Stimulated activated CD8-positive, alpha-beta memory T cell treated with anti-CD3 and anti-CD28 coated beads, Interleukin-4, amount 100 ng/mL, for 48 hours (primary cell): ENCODE data around the gene ULK4.
"Not testable (repeated sequence)": the region's sequence is repeated elsewhere in the genome, so short reads cannot be mapped to it uniquely, and the experiment has no call there.

ENCODE experiments used
- DNase-seq: peaks from one replicate; pipeline ENCODE4 v3.0.0-alpha.2; 2020

ULK4 gene

DNA sequence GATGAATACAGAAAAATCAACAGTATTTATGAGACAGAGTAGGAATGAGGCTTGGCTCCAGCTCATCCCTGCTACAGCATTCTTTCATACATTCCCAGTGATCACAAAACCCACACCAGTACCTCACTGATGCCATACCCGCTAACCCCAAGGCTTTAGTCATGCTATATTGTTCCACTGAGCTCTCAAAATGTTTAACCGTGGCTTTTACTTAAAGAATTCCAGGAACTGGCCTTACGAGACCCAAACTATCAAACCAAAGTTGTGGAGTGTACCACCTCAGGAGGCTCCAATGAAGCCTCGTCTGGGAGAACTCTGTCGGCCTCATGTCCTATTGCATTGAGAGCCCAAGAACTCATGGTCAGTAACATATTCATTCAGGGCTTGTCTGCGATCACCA lies 278.9 kb downstream of the ULK4 start:
- no peak for DNase-seq

DNA sequence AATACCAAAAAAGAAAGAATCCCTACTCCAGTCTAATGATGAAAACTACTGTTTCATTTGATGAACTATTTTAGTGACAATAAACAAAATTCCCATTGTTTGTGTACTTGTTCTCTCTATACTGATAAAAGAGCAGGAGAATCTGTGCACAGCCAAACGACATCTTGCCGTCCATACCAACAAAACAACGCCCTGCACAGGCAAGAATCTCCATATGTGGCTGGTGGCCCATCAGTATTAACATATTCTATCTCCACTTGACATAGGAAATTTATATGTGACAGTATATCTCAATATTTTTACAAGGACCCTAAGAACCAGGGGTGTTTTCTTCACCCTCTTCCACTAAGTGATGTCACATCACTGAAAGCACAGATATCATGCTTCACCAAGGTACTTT lies 279.5 kb downstream of the ULK4 start:
- DNase-seq = no peak

DNA sequence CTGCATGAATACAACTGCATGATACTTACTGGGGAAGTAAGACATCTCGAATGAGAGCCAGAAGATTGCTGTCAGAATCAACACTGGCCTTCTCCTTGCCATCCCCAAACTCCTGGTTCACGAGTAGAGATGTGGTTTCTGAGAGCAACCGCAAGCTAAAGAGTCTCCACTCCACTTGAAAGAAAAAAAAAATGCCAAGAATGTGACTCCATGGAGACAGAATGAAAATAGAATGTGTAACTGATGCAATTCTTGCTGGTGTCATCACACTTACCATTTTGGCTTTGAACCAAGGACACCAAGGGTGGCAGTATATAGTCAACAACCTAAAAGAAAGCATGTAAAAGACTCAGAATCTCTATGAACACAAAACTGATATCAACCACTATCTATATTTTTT lies 280.4 kb downstream of the ULK4 start:
- DNase-seq = no peak

DNA sequence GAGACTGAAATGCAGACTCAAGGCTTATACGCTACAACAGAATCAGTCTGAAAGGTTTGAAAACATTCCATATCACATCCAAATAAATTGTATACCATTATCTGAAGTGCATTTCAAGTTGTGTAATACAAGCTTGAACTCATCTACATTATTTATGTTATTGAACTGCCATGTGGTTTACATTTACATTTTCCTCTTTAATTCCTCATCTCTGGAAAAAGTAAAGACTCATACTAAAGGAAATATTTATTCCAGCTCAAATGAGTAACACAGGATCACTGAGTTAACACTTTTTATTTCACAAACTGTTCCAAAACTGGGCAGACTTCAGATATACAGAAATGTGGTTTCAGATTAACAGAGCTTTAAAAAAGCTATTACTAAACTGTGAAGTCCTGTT lies 282.5 kb downstream of the ULK4 start:
- no peak for DNase-seq

DNA sequence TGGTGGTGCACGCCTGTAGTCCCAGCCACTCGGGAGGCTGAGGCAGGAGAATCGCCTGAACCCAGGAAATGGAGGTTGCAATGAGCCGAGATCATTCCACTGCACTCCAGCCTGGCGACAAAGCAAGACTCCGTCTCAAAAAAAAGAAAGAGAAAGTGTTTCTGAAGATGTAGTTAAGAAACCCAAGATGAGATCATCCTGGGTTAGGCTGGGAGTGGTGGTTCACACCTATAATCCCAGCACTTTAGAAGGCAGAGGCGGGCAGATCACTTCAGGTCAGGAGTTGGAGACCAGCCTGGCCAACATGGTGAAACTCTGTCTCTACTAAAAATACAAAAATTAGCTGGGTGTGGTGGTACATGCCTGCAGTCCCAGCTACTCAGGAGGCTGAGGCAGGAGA lies 286.8 kb downstream of the ULK4 start:
- DNase-seq = not testable (repeated sequence)

DNA sequence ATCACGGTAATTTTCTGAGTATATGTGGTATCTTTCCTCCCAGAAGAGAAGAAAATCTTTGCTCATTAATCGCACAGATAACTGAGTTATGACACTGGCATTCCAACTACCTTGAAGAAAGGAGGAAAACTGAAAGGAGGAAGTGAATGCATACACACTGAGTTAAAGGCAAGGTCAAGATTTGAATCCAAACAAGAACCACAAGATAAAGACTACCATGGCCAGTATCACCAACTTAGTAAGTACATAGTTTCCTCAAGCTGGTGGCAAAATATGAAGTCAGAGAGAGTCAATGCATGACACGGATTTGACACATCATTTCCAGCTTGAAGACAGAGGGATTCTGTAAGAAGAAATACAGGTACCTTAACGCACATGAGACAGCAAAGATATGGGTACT lies 287.5 kb downstream of the ULK4 start:
- DNase-seq = no peak

DNA sequence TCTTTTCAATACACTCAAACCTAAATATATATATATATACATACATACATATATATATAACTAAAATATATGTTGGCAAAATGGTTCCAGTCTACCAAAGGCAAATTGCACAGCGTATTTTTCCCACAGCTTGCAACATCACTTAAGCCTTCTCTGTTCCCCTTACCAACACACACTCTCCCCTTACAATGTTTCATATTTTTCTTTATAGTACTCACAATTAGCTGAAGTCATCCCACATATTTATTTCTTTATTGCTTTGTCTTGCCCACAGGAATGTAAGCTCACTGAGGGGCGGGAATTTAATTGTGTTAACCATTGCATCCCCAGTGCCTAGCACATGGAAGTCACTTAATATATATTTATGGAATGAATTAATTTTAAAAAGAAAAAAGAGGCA lies 288.3 kb downstream of the ULK4 start:
- DNase-seq = no peak

DNA sequence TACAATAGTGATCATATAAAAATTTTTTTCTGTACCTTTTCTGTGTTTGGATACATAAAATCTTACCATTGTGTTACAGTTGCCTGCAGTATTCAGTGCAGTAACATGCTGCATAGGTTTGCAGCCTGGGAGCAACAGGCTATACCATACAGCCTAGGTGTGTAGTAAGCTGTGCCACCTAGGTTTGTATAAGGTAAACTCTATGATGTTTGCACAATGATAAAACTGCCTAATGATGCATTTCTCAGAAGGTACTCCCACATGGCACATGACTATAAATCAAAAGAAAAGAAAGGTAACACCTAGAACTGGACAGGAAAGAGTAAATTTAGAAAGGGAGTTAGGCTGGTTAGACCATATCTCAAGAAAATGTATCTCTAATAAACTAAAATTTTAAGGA lies 293.5 kb downstream of the ULK4 start:
- no peak for DNase-seq

DNA sequence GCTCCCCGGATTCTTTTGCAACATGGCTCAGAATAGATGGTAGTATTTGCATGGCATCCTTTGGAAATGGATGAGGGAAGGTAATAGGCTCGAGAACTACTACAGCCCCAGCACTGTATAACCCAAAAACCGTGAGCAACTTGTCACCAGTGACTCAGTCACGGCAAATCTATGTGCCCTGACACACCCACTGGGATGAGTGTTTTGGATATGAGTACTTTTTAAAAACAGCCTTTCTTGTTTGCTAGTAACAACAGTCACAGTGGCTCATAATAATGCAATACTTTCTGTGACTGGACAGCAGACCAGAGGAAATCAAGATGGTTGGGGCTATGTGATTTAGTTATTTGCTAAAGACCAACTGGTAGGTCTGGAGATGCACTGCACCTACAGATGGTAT lies 299.6 kb downstream of the ULK4 start:
- DNase-seq = no peak

DNA sequence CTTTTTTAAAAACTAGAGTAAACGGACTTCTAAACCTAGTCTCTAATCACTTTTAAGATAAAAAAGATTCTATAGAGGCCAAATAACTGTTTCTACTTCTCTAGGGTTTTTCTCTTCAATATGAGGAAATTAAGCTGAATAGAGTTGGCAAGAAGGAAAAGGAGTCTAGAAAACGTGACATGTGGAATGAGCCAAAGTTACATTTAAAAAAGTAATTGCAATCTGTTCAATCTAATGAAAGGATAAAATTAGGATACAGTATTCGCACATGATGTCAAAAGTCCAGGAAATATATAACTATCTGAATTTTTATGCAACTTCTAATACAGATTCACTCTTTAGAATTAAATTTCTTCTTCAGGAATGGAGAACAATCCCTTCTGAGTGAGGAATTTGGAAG lies 300.1 kb downstream of the ULK4 start:
- DNase-seq = no peak

DNA sequence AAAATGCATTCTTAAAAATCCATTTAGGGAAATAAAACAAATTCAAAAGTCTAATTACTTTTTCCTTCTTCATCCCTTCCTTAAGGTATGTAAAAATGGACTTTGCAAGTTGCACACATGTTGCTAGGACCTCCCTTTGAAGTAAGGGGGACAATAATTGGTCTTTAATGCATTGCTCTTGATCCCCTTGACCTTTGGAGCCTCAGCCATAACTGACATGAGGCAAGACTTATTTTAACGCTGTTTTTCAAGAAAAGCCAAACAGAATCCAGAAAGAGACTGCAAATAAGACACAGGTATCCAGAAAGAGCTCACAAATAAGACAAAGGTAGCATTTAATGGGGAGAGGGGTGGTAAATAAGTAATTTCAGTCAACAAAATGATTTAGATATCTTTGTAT lies 301.4 kb downstream of the ULK4 start:
- no peak for DNase-seq

DNA sequence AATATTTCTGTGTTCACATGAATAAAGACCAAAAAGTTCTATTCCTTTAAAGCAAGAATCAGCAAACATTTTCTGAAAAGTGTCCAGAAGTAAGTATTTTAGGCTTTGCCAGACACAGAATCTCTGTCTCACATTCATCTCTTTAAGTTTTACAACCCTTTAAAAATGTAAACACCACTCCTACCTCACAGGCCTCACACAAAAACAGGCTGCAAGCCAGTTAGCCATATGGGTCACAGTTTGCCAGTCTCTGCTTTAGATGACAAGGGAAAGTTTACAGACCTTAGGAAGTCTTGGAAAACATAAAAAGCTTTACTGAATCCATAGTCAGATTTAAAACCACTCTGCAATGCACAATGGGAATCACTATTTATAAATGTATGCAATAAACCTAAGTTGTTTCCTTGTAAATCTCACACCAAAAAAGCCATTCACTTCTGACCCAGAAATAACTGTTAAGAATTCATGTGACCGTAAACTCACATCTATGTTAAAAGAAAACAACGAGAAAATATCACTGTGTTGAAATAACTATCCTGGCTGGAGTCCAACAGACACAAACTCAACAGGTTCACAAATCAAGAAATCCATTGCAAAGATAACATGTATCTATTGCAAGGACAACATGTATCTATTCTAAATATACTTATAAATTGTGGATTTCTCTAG lies 308.2 kb downstream of the ULK4 start:
- DNase-seq = no peak

DNA sequence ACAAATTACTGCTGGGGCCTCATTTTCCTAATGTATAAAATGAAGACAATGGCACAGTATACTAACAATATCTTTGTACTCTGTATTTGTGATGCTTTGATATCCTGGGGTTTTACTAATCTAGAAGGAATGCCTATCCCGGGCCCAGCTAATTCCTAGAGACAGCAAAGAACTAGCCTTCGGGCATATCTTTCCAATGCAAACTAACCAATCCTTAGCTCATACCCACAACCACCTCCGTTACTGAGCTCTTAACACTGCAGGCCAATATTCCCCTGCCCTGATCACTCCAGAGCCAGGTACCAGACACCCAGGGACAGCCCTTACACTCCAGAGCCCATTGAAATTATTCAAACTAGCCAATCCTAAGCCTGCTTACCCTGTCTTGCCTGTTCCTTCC lies 309.0 kb downstream of the ULK4 start:
- DNase-seq = no peak

DNA sequence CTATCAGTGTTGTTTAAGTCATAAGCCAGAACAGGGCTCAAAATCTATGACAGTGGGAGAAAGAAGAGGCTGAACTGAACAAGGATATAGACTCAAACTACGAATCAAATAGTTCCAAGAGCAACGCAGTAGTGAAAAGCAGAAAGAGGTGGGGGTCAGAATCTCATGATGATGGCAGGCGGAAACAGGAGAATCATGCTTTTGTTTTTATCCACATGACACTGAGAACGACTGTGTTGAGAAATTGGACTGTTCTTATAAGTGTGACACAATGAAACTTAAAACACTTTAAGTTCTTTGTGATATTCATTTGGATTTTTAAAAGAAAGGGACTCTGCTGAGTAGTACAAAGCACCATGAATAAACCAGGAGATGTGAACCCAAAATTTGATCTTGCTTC lies 309.4 kb downstream of the ULK4 start:
- DNase-seq = no peak

DNA sequence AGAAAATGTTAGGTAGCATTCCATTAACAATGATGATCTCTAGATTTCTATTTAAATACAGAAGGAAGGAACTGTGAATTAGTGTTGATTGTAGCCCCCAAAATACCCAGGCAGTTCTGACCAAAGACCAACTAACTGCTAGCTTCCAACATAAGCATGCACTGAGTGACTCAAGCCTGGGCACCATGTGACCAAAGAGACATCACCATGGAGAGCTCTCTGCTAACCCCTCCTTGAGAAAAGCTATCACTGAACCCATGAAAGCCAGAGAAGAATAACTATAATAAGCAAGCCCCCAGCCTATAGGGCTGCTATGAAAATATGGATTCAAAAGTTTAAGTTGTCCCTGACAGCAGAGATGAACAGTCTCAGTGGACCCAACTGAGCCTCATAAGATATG lies 310.2 kb downstream of the ULK4 start:
- no peak for DNase-seq

DNA sequence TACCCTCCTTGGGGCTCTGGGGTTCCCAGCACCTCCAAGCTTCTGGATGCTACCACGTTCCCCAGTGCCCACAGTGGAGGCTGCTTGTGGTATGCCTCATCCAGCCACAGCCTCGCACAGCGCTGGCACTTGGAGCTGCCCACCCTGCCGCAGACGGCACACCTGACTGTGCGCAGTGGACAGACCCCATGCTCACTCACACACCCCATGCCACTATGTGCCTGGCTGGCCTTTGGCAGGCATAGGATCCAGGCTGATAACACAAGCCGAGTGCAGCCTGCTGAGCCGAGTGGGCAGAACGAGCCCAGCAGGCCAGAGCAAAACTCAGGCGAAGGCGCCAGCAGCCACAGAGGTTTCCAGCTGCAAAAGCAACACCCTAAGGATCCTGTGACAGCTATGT lies 311.5 kb downstream of the ULK4 start:
- DNase-seq = no peak

DNA sequence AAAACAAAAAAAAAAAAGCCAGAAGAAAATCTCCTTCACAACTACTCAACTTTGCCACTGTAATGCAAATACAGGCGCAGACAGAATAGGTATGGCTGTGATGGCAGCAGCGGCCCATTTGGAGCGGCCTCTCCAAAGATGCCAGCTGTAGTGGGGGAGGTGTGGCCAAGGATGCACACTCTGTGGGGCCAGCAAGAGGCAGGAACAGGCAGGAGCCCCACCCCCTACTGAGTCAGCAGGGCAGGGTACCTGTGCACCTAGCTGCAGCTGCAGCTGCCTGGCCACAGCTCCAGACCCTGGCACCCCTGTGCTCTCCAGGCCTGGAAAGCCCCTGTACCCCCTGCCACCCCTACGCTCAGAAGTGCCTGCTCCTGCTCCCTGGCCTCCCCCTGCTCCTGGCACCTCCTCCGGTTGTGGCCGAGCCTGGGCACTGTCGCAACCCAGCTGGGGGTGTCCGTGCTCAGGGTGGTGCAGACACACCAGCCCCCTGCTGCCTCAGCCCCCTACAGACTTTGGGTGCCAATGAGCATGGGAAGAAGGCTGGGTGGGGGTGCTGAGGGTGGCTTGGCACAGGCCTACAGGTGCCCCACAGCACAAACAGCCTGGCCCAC lies 312.7 kb downstream of the ULK4 start:
- no peak for DNase-seq

DNA sequence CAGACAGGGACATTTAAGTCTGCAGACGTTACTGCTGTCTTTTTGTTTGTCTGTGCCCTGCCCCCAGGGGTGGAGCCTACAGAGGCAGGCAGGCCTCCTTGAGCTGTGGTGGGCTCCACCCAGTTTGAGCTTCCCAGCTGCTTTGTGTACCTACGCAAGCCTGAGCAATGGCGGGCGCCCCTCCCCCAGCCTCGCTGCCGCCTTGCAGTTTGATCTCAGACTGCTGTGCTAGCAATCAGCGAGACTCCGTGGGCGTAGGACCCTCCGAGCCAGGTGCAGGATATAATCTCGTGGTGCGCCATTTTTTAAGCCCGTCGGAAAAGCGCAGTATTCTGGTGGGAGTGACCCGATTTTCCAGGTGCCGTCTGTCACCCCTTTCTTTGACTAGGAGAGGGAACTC lies 314.2 kb downstream of the ULK4 start:
- not testable (repeated sequence) for DNase-seq

DNA sequence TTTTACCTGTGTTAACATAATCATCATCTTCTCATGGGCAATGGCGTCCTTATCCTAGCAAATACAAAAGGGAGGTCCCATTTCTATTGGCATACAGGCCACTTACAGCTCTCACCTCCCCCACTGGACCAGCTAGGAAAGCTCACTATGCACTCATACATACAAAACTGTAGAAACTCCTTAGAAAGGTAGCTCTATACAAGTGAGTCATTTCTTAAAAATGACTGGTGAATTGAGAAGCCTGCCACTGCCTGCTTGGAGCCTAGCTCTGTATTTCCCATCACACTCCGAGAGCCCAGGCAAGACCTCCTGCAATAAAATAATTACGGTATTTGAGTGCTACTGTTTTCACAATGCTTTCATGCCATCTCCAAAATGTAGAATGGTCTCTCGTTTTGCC lies 321.8 kb downstream of the ULK4 start:
- no peak for DNase-seq

DNA sequence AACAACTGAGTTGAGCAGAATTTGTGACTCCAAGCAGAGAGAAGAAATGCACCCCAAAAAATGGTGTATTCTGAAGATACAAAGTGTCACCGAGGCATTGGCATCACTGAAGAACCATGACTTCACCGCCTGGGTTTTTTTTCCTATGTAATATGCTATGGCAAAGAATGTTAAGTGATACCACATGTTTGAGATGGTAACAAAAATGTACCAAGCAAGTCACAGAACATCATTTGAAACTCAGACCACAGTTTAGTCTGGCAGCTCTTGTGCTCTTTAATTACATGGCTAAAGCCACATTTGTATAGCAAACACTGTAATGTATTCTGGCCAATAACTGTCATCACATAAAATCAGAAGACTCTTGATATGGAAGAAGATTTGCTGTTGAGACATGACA lies 323.5 kb downstream of the ULK4 start:
- DNase-seq = no peak

DNA sequence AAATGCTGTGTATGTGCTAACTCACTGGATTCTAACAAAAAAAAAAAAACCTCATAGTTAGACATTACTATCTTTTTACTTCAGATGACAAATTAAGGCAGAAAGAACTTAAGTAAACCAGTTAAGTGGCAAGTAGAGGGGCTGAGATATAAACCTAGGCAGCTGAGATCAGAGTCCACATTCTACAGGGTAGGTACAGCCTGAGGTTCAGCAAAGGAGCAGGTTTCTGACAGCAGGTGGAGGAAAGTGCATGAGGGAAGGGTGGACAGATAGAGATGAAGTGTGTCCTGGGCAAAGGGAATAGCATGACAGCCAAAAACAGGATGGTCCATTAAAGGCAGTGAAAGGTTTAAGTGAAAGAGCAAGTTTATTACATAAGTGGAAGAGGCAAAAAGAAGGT lies 329.2 kb downstream of the ULK4 start:
- no peak for DNase-seq

DNA sequence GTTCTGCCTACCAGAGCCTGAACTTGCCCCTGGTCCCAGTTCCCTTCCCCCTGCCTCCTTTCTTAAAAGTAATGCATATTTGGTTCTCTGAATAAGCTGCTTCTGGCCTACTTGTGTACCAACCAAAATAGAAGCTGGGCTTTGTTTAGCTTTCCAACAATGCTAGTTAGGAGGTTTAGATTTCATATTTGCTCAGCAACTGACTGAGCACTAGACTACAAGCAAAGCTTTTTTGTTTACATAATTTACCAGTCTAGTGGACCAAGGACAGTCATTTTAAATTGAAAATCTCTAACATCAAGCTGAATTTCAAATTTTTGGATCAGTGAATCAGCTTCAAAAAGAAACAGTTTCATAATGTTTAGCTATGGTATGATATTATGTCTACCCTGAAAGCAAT lies 331.2 kb downstream of the ULK4 start:
- DNase-seq = no peak

DNA sequence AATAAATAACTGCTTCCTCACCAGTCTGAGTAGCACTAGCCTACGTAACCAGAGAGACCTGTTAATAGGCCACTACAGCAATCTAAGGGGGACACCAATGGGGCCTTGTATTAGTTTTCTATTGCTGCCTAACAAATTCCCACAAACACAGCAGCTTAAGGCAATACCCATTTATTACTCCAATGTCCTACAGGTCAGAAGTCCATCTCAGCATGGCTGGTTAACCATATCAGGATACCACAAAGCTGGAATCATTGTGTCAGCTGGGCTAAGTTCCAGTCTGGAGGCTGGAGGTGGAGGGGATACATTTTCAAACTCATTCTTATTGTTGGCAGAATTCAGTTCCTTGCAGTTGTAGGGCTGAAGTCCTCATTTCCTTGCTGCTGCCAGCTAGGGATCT lies 331.9 kb downstream of the ULK4 start:
- no peak for DNase-seq

DNA sequence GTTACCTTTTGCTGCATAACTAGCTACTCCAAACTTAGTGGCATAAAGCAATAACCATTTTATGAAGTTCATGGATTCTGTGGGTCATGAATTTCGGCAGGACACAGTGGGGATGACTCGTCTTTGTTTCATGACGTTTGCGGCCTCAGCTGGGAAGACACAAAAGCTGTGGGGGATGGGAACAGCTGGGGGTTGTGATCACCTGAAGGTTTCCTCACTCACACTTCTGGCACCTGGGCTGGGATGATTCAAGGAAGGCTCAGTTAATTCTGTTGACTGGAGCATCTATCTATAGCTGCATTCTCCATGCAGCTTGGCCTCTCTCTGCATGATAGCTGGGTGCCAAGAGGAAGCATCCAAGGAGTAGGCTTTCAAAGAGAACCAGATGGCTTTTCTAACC lies 332.8 kb downstream of the ULK4 start:
- DNase-seq = no peak

DNA sequence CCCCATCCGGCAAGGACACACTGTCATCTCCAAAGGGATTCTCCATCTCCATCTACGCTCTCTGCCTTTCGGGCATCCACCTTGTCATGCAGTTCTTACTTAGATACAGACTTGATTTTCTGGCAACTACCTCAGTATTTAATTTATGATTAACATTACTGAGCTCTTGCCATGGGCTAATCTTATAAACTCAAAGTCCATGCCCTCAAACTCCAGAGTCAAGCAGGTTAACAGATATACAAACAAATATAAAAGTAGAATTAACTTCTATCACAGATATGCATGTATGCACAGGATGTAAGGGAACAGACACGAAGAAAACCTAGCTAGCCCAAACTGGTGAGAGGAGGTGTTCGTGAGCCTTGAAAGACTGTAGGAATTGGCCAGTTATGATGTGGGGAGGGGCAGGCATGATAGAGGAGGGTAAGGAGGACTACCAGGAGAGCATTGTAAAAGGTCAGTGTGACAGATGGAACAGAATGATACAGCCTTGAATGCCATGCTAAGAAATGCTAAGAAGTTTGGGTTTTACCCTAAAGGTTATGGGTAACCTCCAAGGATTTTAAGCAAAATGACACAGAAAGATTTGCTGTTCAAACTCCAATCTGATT lies 334.3 kb downstream of the ULK4 start:
- DNase-seq = no peak
